HK-2 (cell line): ENCODE data around the gene VWA3B.

ENCODE experiments used
- DNase-seq: peaks from one replicate; pipeline ENCODE4 v3.0.0-alpha.2; 2018; ENCODE audit not compliant: unreplicated experiment

The VWA3B gene

GRCh38 chr2:98335271-98335670 lies 248.3 kb downstream of the VWA3B start:
- DNase-seq: no peak

DNA sequence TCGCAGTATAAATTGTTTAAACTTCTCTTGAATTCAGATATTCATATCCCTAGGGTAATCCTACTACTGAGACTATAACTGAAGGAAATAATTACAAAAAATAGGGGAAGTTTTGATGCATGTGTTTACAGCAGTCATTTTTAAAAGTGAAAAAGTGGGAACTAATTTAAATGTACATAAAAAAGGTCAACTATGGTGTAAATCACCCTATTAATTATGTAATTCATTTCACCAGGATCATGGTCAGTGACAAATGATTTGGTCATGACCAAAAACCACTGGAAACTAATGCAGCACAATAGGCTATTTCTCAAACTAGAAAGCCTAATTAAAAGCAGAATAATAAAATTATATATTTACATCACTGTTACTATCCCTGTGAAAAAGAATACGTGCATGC lies 254.3 kb downstream of the VWA3B start:
- no peak for DNase-seq

GRCh38 chr2:98343285-98343684 lies 256.3 kb downstream of the VWA3B start:
- no peak for DNase-seq

- no peak for DNase-seq
Measured at GRCh38 chr2:98346311-98347236, 259.6 kb downstream of the VWA3B start, which contains the start of gene CNGA3. Gene CNGA3, plus strand, starts transcription at chr2:98346456. Its CDS starts 23,520 bp downstream, at chr2:98369976.

DNA sequence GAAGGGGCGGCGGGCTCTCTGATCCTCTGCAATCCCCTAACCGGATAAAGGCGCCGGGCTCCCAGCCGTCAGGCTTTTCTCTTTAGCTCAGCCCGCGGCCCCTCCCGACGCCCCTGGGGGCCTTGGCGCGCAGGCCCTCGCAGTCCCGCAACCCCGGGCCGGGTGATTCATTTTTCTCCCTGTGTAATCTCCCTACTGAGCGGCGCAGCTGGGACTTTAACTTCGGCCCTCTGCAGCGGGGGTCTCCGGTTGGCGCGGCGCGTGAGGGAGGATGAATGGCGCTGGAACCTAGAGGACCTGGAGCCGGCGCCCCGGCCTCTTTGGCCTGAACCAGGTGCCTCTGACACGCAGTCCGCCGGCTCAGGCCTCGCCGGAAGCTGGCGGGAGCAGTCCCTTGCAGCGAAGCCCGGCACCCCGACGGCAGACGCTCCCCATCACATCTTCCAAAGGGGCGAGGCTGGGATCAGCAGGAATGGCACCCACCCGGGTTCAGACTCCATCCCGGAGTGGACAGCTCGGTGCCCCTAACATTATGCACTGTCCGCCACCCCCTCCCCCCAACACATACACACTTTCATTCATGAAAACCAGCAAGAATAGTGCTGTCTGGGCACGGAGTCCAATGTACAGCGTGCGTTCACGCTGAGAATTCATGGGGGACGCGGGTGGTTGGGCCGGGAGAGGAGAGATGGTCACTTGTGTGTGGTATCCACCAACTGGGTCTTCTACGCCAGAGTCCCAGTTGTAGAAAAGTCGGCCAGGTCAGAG lies 260.5 kb downstream of the VWA3B start:
- no peak for DNase-seq

DNA sequence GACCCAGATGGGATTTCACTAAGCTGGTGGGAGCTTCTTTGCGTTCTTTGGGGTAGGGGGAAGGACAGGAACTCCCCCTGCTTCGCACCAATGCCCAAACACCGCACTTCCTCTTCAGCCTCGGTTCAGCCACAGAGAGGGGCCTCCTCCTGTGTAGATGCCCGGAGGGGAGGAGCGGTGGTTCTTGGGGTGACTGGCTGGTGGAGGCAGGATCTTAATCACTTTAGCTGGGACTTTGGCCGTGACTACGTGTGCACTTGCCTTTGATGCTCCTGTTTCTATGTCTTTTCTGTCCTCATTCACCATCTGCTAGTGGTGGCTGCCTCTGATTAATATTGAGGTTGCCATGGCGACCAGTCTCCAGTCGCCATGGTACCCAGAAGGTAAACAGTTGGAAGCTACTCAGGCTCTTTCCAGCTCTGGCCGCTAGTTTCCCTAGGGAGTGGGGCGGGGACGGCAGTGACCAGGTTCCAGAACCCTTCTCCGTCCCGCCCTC lies 261.1 kb downstream of the VWA3B start:
- DNase-seq: no peak

GRCh38 chr2:98350411-98350810 lies 263.4 kb downstream of the VWA3B start:
- DNase-seq: no peak

DNA sequence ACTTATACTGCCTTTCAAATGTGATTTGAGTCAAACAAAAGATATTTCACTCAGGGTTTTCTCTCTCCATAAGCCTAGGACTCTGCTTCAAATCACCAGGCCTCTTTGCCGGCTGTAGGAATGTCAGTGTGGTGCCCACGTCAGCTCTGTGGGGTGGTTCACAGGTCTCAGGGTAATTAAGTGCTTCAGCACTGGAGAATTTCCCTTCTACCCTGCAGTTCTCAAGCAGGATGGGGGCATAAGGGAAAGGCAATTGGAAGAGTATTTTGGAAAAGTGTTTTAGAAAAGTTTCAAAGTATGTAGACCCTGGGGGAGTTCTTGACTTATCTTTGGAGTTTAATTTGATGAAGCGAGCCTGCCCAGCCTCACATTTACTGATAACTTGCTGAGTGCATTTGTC lies 268.9 kb downstream of the VWA3B start:
- DNase-seq: no peak

DNA sequence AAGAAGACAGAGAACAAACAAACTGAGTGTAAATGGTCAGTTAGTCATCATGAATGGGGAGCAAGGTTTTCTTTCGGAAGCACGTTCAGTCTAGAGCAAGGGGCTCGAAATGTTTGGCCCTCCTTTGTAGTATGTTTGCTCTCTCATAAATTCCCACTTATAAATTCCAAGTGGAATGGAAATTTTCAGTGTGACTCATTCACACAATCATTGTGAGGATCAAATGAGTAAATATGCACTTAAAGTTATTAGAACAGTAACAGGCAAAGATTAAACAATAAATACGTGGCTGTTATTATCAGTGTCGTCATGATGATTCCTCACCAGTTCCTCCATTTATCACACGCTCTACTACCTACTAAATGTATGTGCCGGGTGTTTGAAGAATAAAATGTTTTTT lies 269.8 kb downstream of the VWA3B start:
- DNase-seq: no peak

GRCh38 chr2:98357849-98358248 lies 270.9 kb downstream of the VWA3B start:
- no peak for DNase-seq

DNA sequence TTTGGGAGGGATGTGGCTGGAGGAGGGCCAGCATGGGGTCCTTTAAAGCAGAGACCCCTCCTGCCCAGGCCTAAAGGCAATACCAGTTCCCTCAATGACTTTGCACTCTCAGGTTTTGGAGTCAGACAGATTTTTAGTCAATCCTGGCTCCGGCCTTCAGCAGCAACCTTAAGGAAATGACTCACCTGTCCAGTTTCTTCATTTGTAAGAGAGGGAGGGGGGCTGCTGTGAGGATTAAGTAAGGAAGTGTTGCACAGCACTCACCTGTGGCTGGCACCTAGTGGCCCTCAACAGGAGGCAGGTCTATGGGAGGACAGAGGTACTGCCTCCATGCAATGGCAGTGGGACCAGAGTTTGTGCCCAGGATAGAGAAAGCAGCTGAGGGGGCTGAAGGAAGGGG lies 273.0 kb downstream of the VWA3B start:
- DNase-seq: no peak
